Keratinocyte (primary cell): Measurements from ENCODE around the gene AP4M1. TPM values are rescaled to one million over a fixed set of nuclear protein-coding genes. Genes with fewer than 3 reads are reported as not detected.

ENCODE experiments used
- DNase-seq: peaks from one replicate; pipeline ENCODE4 v3.0.0-alpha.2; 2011; ENCODE audit warnings: low read depth, missing footprints, low spot score
- FAIRE-seq: peaks from 2 replicates; lab custom pipeline; 2011; peaks lifted over from hg19 to GRCh38; lab: Jason Lieb, UNC
- H2AFZ ChIP-seq: 2 replicates; pipeline ENCODE4 v1.6.0; 2012; ENCODE audit warnings: low read length, control low read depth, inconsistent platforms; ENCODE audit not compliant: control insufficient read depth
- H3K27ac ChIP-seq: 2 replicates; pipeline ENCODE4 v1.5.1; 2011; ENCODE audit warnings: low read length; ENCODE audit not compliant: control insufficient read depth, insufficient read depth
- H3K27me3 ChIP-seq: 3 replicates; pipeline ENCODE4 v1.6.0; 2011; ENCODE audit warnings: low read length; ENCODE audit not compliant: control insufficient read depth, insufficient read depth; ENCODE audit errors: extremely low read depth
- H3K36me3 ChIP-seq, 2 experiments: 2 replicates in 1 of 2; 3 replicates in 1 of 2; pipeline ENCODE4 v1.5.1; 2011; ENCODE audit warnings: low read length in 2 of 2, mild to moderate bottlenecking in 1 of 2; ENCODE audit not compliant: control insufficient read depth in 2 of 2, insufficient read depth in 2 of 2; ENCODE audit errors: extremely low read depth in 1 of 2
- H3K4me1 ChIP-seq: 3 replicates; pipeline ENCODE4 v1.5.1; 2011; ENCODE audit warnings: low read length; ENCODE audit not compliant: control insufficient read depth, insufficient read depth; ENCODE audit errors: extremely low read depth
- H3K4me2 ChIP-seq: 3 replicates; pipeline ENCODE4 v1.6.0; 2011; ENCODE audit warnings: low read depth, low read length; ENCODE audit not compliant: control insufficient read depth, insufficient read depth; ENCODE audit errors: extremely low read depth
- H3K4me3 ChIP-seq, 3 experiments: fragments of 200-600 bp in 1 of 3; sonication (generic) in 1 of 3; 2 replicates in 2 of 3; 3 replicates in 1 of 3; pipeline ENCODE4 v1.5.1; 2011 to 2016; ENCODE audit warnings: low read length in 3 of 3, mild to moderate bottlenecking in 3 of 3, control low read depth in 2 of 3, inconsistent platforms in 1 of 3, low read depth in 1 of 3, mixed read lengths in 1 of 3, mixed run types in 1 of 3, moderate library complexity in 1 of 3; ENCODE audit not compliant: control insufficient read depth in 2 of 3, insufficient read depth in 2 of 3; ENCODE audit errors: extremely low read depth in 1 of 3
- H3K79me2 ChIP-seq: 2 replicates; pipeline ENCODE4 v1.6.0; 2012; ENCODE audit warnings: low read length; ENCODE audit not compliant: control insufficient read depth, insufficient read depth
- H3K9ac ChIP-seq: 3 replicates; pipeline ENCODE4 v1.6.0; 2011; ENCODE audit warnings: low read length; ENCODE audit not compliant: control insufficient read depth, insufficient read depth; ENCODE audit errors: extremely low read depth
- H3K9me1 ChIP-seq: 3 replicates; pipeline ENCODE4 v1.6.0; 2011; ENCODE audit warnings: low read length; ENCODE audit not compliant: control insufficient read depth, insufficient read depth; ENCODE audit errors: extremely low read depth
- H3K9me3 ChIP-seq: 2 replicates; pipeline ENCODE4 v1.5.1; 2012; ENCODE audit warnings: low read depth, low read length; ENCODE audit not compliant: control insufficient read depth
- H4K20me1 ChIP-seq: 3 replicates; pipeline ENCODE4 v1.6.0; 2011; ENCODE audit warnings: low read length; ENCODE audit not compliant: control insufficient read depth, insufficient read depth; ENCODE audit errors: extremely low read depth
- CTCF ChIP-seq, 3 experiments: IDR thresholded peaks in 1 of 3; conservative IDR thresholded peaks in 1 of 3; optimal IDR thresholded peaks in 1 of 3; 2 replicates in 2 of 3; 3 replicates in 1 of 3; pipeline versions ENCODE3 to v1.5.1; 2011; ENCODE audit warnings: low read length in 3 of 3, mild to moderate bottlenecking in 3 of 3, moderate library complexity in 2 of 3, control low read depth in 1 of 3, inconsistent platforms in 1 of 3; ENCODE audit not compliant: insufficient read depth in 2 of 3; ENCODE audit errors: extremely low read depth in 1 of 3
- EZH2 ChIP-seq: IDR thresholded peaks from one replicate; pipeline ENCODE4 v1.6.1; 2012; ENCODE audit warnings: inconsistent platforms, mild to moderate bottlenecking, low read length, moderate library complexity
- dilution Hi-C: fragments of 300-500 bp; cut with MboI; formaldehyde crosslinking; loops from one replicate; pipeline ENCODE4 v1.7.0; 2020; ENCODE audit warnings: low sequenced_read_pairs; ENCODE audit not compliant: extremely low pct_ligation_motif_present
- polyA plus RNA-seq, 5 experiments: library from polyadenylated mRNA; depleted of rRNA in 3 of 5; stranded (reverse) in 3 of 5; stranded (forward) in 1 of 5; unstranded in 1 of 5; fragments of >200 nt; gene quantifications; 1 replicate in 1 of 5; 2 replicates in 3 of 5; 3 replicates in 1 of 5; pipeline versions ENCODE4 v1.2.1 to v1.2.3, GENCODE V29; 2011 to 2012; ENCODE audit warnings: missing spikeins in 2 of 5, low read depth in 1 of 5, low replicate concordance in 1 of 5

AP4M1 gene
- polyA plus RNA-seq, 1 donor (not counting 4 experiments of a cell fraction or from before 2014, with no cell fraction given) = 14.2 TPM

GRCh38 chr7:100079024-100079560, 22.4 kb upstream of the AP4M1 start:
- Histone ChIP-seq H3K79me2 (peaks cover 58% of the 10 kb centered on the region), H3K4me1 (peaks cover 15% of the 10 kb centered on the region), H4K20me1 (no peaks in the 10 kb centered on the region), H3K27ac (no peak overlapping the region), H3K27me3 (no peaks in the 10 kb centered on the region), H3K9ac (no peak overlapping the region), H3K9me3 (no peaks in the 10 kb centered on the region), H3K36me3 (peaks cover 29 to 37% of the 10 kb centered on the region in 2 experiments), H3K4me3 (no peak overlapping the region), H2AFZ (no peak overlapping the region), H3K4me2 (no peak overlapping the region), H3K9me1 (no peaks in the 10 kb centered on the region)
- FAIRE-seq (no peak), DNase-seq (no peak)
- dilution Hi-C loops = no loop called here
- TF ChIP-seq EZH2 = no peak
- no peak for TF ChIP-seq CTCF (optimal IDR thresholded peaks at IDR 0.05 in 1 of 3, IDR thresholded peaks at IDR 0.05 in 1 of 3, conservative IDR thresholded peaks at IDR 0.05 in 1 of 3; ENCODE audit: extremely low read depth in 1 of 3, insufficient read depth in 2 of 3, low read length in 3 of 3)

- Histone ChIP-seq H3K36me3 (peaks cover 16 to 21% of the 10 kb centered on the region in 2 experiments), H3K27me3 (no peaks in the 10 kb centered on the region), H3K9me3 (no peaks in the 10 kb centered on the region), H3K4me1 (peaks cover 15% of the 10 kb centered on the region), H3K79me2 (peaks cover 50% of the 10 kb centered on the region), H3K9ac (peak overlapping the region; percentile 95), H3K4me3 (peak overlapping the region; percentile 83 to 99 (median 99)), H2AFZ (peak overlapping the region; percentile 86), H3K27ac (peak overlapping the region; percentile 89), H4K20me1 (no peaks in the 10 kb centered on the region), H3K4me2 (peak overlapping the region; percentile 88), H3K9me1 (no peaks in the 10 kb centered on the region)
- TF ChIP-seq CTCF (optimal IDR thresholded peaks at IDR 0.05 in 1 of 3, IDR thresholded peaks at IDR 0.05 in 1 of 3, conservative IDR thresholded peaks at IDR 0.05 in 1 of 3; ENCODE audit: extremely low read depth in 1 of 3, insufficient read depth in 2 of 3, low read length in 3 of 3) (no peak), EZH2 (no peak)
- DNase-seq (no peak), FAIRE-seq (no peak)
- dilution Hi-C loops = no loop called here
These were observed 20.4 kb upstream of the AP4M1 start for GRCh38 chr7:100080907-100081534.
